Measurements from ENCODE around the gene SLC35C1.

SLC35C1 gene

GRCh38 chr11:45772986-45773785 lies 31.8 kb upstream of the SLC35C1 start:
- no peak for TF ChIP-seq CTCF (IDR thresholded peaks at IDR 0.05; ENCODE audit: insufficient read depth, low read depth, low read length, missing control alignments)
- DNase-seq (ENCODE audit: low read depth) = no peak
- no peak overlapping the region for H3K4me3 ChIP-seq (ENCODE audit: low read depth, low read length)

- no peak for DNase-seq (ENCODE audit: low read depth)
- TF ChIP-seq CTCF (IDR thresholded peaks at IDR 0.05; ENCODE audit: insufficient read depth, low read depth, low read length, missing control alignments) = no peak
- H3K4me3 ChIP-seq (ENCODE audit: low read depth, low read length) = no peak overlapping the region
Observed at GRCh38 chr11:45773786-45774655, 30.9 kb upstream of the SLC35C1 start.

- no peak for TF ChIP-seq CTCF (IDR thresholded peaks at IDR 0.05; ENCODE audit: insufficient read depth, low read depth, low read length, missing control alignments)
- H3K4me3 ChIP-seq (ENCODE audit: low read depth, low read length) = no peak overlapping the region
- DNase-seq (ENCODE audit: low read depth) = no peak
Observed at GRCh38 chr11:45774786-45775185, 30.2 kb upstream of the SLC35C1 start.

- no peak overlapping the region for H3K4me3 ChIP-seq (ENCODE audit: low read depth, low read length)
- DNase-seq (ENCODE audit: low read depth) = no peak
- no peak for TF ChIP-seq CTCF (IDR thresholded peaks at IDR 0.05; ENCODE audit: insufficient read depth, low read depth, low read length, missing control alignments)
Observed at GRCh38 chr11:45777127-45777969, 27.6 kb upstream of the SLC35C1 start.

- no peak overlapping the region for H3K4me3 ChIP-seq (ENCODE audit: low read depth, low read length)
- DNase-seq (ENCODE audit: low read depth) = no peak
- no peak for TF ChIP-seq CTCF (IDR thresholded peaks at IDR 0.05; ENCODE audit: insufficient read depth, low read depth, low read length, missing control alignments)
Observed at GRCh38 chr11:45778341-45778740, 26.6 kb upstream of the SLC35C1 start.

- no peak overlapping the region for H3K4me3 ChIP-seq (ENCODE audit: low read depth, low read length)
- no peak for TF ChIP-seq CTCF (IDR thresholded peaks at IDR 0.05; ENCODE audit: insufficient read depth, low read depth, low read length, missing control alignments)
- DNase-seq (ENCODE audit: low read depth) = no peak
Observed at GRCh38 chr11:45779602-45780001, 25.3 kb upstream of the SLC35C1 start.
